GM19023 (cell line): ENCODE measurements around the gene TEX53.

Source experiments
- ATAC-seq: cut with Tn5 transposase; IDR thresholded peaks from one replicate; pipeline ENCODE4 v1.9.1; 2021; ENCODE audit warnings: mild to moderate bottlenecking, moderate library complexity; ENCODE audit not compliant: unreplicated experiment

TEX53 gene

GRCh38 chr9:114641967-114642366 lies 15.6 kb downstream of the TEX53 start:
- ATAC-seq = no peak

GRCh38 chr9:114638404-114638803 lies 19.2 kb downstream of the TEX53 start:
- no peak for ATAC-seq

- no peak for ATAC-seq
These were observed 23.2 kb downstream of the TEX53 start for GRCh38 chr9:114634387-114634786.

GRCh38 chr9:114633438-114634089 lies 24.0 kb downstream of the TEX53 start:
- ATAC-seq = no peak

GRCh38 chr9:114631166-114631565 lies 26.4 kb downstream of the TEX53 start:
- no peak for ATAC-seq

GRCh38 chr9:114629563-114630090 lies 28.0 kb downstream of the TEX53 start:
- ATAC-seq = no peak

- ATAC-seq = no peak
These were observed 30.1 kb downstream of the TEX53 start for GRCh38 chr9:114627553-114627952.

GRCh38 chr9:114626415-114627020 lies 31.1 kb downstream of the TEX53 start:
- ATAC-seq = no peak

GRCh38 chr9:114624677-114625076 lies 32.9 kb downstream of the TEX53 start:
- ATAC-seq = no peak

- ATAC-seq = no peak
These were observed 35.5 kb downstream of the TEX53 start for GRCh38 chr9:114621975-114622609.

GRCh38 chr9:114621561-114621960 lies 36.0 kb downstream of the TEX53 start:
- no peak for ATAC-seq

- no peak for ATAC-seq
These were observed 38.3 kb downstream of the TEX53 start for GRCh38 chr9:114619191-114619761.

GRCh38 chr9:114616684-114617520 lies 40.7 kb downstream of the TEX53 start:
- peak; percentile 74 for ATAC-seq

GRCh38 chr9:114614373-114614772 lies 43.2 kb downstream of the TEX53 start:
- no peak for ATAC-seq

GRCh38 chr9:114613919-114614318 lies 43.7 kb downstream of the TEX53 start:
- ATAC-seq = no peak

GRCh38 chr9:114613087-114613486 lies 44.5 kb downstream of the TEX53 start:
- no peak for ATAC-seq

- no peak for ATAC-seq
These were observed 45.2 kb downstream of the TEX53 start for GRCh38 chr9:114612272-114612923.

GRCh38 chr9:114611516-114612271 lies 45.9 kb downstream of the TEX53 start:
- ATAC-seq = peak; percentile 49

- ATAC-seq = no peak
These were observed 49.1 kb downstream of the TEX53 start for GRCh38 chr9:114608525-114608796.
